NCI-H2227 (cell line): ENCODE results near the gene TNFRSF11A.

ENCODE experiments used
- DNase-seq: peaks from one replicate; lab custom pipeline; 2025; ENCODE audit not compliant: unreplicated experiment; lab: John Stamatoyannopoulos, UW

The TNFRSF11A gene

DNA sequence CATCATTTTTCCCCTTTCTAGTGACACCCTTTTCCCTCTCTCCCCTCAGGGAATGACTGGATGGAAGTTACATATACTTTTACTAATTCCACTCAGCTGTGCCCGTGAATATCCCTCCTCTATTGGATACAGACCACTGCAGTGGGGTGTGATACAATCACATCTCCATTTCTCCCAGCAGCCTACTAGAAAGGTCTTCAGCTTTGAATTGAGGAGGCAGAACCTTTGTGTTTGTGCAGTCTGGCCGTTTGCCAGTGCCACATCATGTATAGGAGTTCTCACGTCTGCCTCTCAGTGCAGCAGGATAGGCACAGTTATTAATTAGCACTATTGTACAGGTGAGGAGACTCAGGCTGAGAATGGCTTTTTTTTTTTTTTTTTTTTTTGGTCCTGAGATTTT, 16.4 kb downstream of the TNFRSF11A start:
- DNase-seq: no peak

DNA sequence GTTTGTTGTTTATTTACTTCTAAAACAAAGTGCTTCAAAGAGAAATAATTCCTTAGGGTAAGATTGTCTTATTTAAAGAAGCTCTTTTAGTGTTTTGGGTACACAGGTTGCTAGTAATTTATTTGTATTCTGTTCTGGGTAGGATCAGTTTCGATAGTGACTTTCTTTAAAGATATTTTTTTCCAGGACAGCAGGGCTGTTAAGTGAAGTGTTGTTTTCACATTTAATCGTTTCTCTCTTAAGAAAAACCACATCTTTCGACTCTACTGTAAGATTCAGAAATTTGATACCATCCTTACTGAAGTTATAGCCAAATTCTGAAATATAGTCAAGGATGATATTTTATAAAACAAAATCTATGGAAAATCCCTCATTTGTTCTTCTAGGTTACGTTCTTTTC, 17.8 kb downstream of the TNFRSF11A start:
- DNase-seq: no peak

DNA sequence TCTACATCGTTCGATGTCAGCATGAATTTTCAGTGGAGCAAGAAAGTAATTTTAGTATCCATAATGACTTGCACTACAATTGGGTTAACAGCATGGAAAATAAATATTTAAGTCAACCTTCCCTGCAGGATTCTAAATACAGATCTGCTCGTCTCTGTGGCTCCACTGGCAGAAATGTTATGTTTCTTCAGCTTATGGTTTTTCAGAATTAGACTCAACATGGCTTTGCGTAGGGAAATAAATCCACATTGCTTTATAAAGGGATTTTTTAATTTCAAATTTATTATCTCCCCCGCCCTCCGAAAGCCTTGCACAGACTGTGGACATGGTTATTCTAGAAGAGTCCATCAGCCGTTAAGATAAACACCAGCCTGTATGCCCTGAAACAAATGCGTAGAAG, 18.2 kb downstream of the TNFRSF11A start:
- no peak for DNase-seq

DNA sequence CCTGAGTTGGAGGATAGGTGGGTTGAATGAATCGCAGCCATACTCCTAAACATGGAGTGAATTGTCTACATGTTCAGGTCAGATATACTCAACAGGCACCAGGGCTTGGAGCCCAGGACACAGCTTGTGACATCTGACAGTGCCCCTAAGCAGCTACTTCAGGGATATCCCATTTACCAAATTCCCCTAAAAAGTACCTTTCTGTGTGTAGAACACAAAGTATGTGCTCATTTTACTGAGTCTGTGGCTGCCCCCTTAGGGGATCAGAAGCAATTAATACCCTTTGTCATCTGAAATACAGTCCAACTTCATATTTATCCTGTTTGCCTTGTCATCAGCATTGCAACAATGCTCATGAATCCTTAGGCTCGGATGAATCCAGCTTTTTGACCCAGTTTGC, 20.8 kb downstream of the TNFRSF11A start:
- DNase-seq: no peak

DNA sequence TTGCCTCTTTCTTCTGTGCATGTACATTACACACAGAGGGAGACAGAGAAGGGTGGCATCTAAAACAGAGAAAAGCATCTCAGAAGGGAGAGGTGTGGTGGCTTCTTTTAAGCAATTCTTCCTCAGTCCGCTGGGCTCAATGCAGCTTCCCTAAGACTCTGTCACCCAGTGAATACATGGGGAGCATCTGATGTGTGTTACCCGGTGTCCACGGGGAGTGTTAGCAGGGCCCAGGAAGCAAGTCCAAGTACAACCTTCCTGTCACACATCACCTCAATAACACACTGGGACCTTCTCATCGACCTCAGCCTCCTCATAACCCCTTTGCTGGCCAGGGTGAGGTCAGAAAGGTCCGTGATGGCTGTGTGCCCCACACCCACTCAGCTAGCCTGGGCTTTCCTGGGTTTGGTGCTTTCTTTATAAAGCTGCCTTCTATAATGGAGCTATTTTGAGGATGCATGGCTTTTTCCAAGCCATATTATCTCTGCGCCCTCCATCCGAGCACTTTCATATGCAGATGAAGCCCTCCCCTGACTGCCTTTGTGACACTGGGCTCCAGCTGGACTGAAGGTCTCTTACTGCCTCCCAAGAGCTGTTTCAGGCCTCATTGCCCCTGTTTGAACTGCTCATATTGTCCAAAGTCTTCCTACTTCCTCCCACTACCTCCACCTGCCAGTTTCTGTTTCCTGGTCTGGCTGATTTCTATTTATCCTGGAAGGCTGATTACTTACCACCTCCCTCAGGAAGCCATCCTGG, 21.4 kb downstream of the TNFRSF11A start:
- no peak for DNase-seq

DNA sequence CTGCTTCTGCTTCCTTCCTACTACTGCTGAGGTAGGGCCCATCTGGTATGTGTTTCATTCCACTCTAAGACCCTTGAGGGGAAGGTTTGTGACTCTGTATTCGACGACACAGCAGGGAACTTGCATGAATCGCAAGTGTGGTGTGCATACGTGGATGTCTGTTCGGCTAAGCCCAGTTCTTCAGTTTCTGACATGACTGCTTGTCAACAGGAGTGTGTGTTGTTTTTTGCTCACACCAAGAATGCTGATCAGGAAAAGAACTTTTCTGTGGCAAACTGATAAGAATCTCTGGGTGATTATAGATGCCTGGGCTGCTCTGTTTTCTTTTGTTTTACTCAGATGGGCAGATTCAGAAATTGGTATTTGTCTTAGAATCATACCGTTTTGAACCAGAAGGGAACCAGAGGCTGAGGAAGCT, 22.0 kb downstream of the TNFRSF11A start:
- DNase-seq: no peak

DNA sequence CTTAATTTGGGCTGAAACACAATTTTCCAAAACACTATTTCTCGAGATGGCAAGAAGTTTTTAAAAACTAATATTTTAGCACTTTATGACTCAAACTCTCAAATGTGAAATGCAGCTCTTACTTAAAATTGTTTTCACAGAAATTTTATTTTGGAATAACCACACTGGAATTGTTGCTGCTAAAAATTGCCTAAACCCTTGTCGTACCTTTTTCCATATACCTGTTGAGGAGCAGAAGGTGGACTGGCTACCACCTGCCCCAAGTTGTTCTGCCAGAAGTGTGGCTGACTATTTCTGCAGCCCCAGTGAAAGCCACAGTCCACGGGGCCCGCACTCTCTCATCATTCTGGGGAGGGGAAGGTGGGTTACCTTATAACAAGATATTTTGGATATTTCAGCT, 23.4 kb downstream of the TNFRSF11A start:
- DNase-seq: no peak

DNA sequence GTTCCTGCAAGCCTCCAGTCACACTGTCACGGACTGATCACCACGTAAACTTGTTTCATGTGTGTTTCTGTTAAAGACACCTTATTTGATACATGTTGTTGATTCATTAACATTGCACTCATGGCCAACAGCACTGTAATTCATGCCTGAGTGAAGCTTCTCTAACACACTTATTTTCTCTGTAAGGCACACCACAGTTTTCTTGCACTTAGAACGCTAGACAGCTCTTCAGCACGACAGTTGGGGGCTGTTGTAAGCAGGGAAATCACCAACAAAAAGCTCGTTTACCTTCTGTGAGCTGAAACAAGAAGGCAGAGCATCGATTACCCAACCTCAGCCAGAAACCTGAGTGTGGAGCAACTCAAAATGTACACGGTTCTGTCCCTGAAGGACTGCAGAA, 28.1 kb downstream of the TNFRSF11A start:
- no peak for DNase-seq

DNA sequence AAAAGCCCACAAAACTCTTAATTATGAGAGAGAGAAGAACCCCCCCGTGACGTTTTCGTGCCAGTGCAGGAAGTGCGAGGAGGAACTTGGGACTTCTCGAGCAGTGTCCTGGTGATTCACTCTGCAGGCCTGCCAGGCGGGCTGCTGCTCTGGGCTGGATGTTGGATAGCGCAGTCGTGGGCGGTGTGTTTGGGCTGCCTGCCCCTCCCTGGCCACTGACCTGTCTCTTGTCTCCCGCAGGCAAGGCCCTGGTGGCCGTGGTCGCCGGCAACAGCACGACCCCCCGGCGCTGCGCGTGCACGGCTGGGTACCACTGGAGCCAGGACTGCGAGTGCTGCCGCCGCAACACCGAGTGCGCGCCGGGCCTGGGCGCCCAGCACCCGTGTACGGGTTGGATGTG, 29.0 kb downstream of the TNFRSF11A start:
- DNase-seq: no peak

DNA sequence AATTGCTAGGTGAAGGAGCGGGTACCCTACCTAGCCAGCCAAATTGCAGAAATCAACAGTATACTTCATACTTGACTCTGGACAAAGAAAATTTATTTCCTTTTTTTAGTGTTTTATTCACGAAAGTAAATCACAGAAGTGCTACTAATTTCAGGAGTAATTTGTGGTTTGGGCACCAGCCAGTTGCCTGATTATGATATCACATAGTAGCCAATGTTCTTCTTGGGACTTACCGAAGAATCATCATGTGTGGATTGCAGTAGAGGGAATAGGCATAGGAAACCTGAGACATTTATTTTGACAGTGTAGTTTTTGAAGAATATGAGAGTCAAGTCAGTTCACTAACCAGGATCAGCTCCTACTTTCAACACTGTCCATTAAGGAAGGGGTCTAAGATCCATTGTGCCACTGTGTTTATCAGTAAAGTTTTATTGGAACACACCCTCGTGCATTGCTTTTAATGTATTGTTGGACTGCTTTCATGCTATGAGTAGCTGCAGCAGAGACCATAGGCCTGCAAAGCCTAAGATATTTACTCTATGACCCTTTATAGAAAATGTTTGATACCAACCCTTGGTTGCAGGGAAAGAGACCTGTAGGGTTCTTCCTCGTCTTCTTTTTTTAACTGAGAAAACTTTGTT, 32.1 kb downstream of the TNFRSF11A start:
- DNase-seq: no peak

DNA sequence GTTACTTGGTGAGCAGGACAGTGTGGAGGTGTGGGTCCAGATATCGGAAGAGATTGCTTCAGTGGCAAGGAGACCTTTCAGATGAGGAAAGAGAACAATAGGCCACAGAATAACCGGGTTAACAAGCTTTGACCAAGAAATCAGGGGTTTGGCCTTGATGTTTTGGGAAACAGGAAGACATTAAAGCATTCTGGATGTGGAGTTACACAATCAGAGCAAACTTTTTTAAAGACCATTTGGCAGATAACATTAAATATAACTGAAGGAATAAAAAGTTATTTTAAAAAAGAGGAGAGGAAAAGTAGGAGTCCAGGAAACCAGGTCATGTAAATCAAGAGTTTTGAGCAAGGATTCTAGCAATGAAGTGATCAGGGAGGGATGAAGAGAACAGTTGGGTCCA, 35.7 kb downstream of the TNFRSF11A start:
- no peak for DNase-seq

DNA sequence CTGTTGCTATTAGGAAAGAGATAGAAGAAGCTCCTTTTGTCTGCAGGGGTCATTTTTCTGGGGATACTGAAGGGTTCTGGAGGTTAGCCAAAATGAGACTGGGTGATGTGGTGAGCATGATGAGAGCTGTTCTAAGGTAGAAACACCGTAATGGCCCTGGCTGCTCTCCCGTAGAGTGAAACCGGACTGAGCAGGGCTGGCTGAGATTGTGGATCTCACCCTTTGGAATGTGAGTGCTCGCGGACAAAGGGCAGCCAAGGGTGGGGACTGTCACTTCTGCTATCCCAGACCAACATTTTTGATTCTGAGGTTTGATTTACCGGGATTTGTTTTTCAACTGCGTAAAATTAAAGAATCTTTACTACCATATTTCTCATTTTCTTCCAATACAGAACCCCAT, 36.2 kb downstream of the TNFRSF11A start:
- no peak for DNase-seq

DNA sequence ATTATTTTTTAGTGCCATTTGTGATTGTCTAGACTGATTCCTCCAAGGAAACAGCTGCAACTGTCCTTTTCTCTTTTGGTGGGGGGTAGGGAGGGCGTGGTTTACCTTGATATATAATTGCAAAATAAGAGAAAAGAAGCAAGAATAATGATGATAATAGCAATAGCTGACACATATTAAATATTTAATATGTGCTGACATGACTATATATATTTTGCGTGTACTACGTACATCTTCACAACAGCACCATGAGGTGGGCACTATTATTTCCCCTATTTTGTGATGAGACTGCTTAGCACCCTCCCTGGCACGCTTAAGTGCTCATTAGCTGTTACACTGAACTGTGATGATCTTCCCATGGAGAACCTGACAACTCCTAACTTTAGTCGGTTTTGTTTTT, 39.4 kb downstream of the TNFRSF11A start:
- DNase-seq: no peak

DNA sequence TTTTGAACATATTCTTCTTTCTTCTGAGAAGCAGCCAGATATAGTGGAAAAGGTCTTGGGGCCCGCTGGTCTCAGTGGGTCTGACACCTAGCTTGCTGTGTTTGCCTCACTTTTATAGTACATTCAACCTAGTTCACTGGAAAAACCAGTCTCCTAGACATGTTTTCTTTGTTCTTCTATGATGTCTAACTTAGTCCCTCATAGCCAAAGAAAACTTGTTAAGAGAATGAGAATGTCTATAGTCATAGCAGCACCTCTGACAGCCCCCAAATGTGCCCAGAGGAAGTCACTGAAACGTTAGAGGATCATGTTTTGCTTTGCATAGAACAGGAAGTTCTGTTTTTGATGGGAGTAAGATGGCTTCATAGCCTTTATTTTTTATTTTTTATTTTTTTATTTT, 40.3 kb downstream of the TNFRSF11A start:
- no peak for DNase-seq

DNA sequence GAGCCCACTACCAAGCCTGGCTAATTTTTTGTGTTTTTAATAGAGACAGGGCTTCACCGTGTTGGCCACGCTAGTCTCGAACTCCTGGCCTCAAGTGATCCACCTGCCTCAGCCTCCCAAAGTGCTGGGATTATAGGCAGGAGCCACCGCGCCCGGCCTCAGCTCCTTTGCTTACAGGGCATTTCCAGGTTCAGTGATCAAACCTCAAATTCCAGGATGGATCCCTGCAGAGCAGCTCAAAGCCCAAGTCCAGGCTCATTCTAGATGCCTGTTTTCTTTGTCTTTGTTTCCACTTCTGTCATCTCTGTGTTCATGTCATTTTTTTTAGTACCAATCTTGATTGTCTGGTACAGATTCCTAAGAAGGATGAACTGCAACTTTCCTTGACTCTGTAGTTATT, 41.9 kb downstream of the TNFRSF11A start:
- DNase-seq: no peak

DNA sequence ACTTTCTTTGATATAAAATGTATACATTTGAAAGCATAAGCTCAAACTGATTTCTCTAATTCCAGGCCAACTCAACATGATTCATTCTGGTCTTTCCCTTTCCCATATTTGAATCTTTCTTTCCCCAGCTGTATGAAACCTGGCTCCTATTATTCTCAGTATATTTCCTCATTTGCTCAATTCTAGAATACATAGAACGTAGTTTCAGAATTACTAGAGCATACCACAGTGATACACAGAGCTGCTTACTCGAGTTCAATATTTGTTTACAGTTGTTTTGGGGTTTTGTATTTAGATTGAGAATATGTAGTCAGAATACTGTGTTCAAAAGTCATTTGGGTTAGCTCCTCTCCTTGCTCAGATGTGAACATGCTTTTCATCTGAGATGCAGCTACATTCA, 43.0 kb downstream of the TNFRSF11A start:
- DNase-seq: no peak

DNA sequence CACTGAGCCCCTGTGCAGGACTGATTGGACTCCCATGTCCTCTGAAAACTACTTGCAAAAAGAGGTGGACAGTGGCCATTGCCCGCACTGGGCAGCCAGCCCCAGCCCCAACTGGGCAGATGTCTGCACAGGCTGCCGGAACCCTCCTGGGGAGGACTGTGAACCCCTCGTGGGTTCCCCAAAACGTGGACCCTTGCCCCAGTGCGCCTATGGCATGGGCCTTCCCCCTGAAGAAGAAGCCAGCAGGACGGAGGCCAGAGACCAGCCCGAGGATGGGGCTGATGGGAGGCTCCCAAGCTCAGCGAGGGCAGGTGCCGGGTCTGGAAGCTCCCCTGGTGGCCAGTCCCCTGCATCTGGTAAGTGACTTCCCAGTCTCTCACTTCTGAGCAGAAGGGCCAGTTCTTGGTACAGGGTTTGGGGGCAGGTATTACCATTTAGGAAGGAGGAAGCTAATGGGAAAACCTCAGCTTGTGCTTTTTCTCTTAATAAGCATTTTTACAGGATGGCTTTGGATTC, 44.1 kb downstream of the TNFRSF11A start:
- DNase-seq: no peak

DNA sequence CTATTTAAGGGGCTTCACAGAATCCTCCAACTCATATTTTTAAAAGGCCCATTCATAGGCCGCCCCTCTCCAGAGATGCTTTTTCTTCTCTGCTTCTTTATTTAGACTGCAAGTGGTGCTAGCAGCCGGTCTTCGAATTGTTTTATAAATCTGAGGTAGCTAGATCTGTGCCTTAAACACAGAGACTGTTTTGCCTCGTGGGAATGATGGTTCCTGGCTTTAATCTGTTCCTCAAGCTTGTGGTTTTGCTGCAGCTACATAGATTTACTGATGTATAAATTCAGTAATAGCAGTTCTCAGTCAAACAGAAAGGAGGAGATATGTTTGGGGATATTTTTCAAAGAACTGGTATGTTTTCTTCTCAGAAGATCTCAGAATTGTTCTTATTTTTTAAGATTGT, 45.3 kb downstream of the TNFRSF11A start:
- DNase-seq: no peak

DNA sequence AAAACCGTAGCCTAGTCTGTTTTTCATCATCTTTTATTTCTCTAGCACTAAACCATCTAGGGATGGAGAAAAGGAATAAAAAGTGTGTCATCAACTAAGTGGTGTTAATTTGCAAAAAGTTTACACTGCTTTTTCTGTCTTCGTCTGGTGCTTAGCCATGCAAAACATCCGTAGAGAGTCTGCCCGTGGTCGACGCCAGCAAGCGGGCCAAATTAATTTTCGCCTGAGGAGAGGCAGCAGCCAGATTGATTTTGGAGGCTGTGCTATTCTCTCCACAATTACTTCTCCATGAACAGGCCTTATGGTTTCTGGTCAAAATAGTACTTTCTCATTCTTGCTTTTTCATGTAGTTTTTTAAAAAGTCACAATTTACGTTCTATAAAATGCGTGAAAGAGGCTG, 46.3 kb downstream of the TNFRSF11A start:
- DNase-seq: no peak

DNA sequence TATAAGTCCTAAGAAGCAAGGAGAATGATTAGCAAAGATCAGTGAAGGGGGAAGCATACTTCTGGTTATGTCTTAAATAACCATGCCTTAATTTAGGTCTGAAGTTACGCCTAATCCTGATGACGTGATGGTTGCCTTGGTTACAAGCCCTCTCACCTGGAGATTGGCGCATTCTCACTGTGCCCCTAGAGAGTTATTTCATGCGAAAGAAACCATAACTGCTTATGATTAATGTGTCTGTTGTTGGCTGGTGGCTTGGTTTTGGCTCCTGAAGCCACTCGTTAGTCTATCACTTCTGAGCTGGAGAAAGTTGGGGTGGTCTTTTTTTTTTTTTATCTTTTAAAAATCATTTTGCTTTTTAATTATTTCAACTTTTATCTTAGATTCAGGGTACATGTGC, 47.0 kb downstream of the TNFRSF11A start:
- DNase-seq: peak; percentile 6

DNA sequence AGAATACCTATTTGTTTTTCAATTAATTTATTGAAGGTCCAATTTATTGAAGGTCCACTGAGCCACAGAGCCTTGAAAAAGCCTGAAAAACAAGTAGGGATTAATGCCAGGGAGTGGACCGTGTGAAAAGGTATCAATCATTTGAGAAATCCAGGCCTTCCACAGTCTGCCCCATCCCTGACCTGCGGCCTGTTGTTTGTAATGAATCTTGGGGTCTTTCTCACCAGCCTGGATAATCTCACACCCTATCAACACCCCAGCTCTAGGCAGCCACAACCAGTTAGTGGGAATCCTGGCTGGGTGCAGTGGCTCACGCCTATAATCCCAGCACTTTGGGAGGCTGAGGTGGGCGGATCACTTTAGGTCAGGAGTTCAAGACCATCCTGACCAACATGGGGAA, 47.8 kb downstream of the TNFRSF11A start:
- DNase-seq: no peak

DNA sequence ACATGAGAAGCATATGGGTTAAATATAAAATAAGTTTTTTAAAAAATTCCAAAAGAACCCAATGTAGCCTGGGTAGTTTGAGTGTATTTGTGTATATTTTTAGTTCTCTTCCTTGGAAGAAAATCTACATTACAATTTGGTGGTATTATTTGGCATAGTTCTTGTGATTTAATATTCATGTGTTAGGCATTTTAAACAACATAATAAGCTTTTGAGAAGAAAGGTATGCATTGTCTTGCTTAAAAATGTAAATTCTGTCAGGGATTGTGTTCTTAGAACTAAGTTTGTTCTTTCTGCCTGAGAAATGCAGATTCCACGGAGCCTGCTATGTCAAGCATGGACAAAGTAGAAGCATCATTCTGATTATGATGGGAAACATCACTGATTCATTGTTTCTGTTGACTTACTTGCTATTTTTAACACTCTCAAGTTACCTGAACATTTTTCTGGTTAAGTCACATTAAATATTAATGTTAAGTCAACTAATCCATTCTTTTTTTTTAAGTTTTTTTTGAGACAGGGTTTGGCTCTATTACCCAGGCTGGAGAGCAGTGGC, 49.4 kb downstream of the TNFRSF11A start:
- no peak for DNase-seq
